Measurements from ENCODE around the gene SMURF2. TPM values are rescaled to one million over a fixed set of nuclear protein-coding genes. Genes with fewer than 3 reads are reported as not detected.
A peak's percentile ranks its signal among the peaks of the same experiment; 100 is the strongest.

SMURF2 gene
- polyA plus RNA-seq, 2 of the 4 experiments (the other 2 are of a cell fraction) = 16.7 to 26.3 TPM

GRCh38 chr17:64686705-64687104, 24.6 kb upstream of the SMURF2 start:
- 90% methylated on average over 2 of the region's 2 CpGs for WGBS (ENCODE audit: missing lambda C conversion rate)
- FAIRE-seq (no peak), ATAC-seq (no peak), DNase-seq (ENCODE audit: low read depth in 1 of 2, low spot score in 1 of 2) (no peak)
- H3K4me2 ChIP-seq = peak overlapping the region; percentile 10; the same call in 2 of the 3 replicates
- H3K9me3 ChIP-seq = no peaks in the 10 kb centered on the region
- ChIA-PET POLR2A (no interaction called here), CTCF (interaction anchor here (0.9 to 1.2 kb wide), 2 partner anchors 15 to 87 kb away, joined by 4 read pairs; no protein-coding TSS in a partner anchor)
- H3K27ac ChIP-seq = peak overlapping the region in 1 of 2 experiments; percentile 42; a peak in 2 of 6 replicates
- H3K4me1 ChIP-seq = peaks cover 49% of the 10 kb centered on the region
- H3K4me3 ChIP-seq = no peak overlapping the region
- no peak for TF ChIP-seq KDM1A (IDR thresholded peaks at IDR 0.05; ENCODE audit: low read depth)
- no peak for TF ChIP-seq CHD4 (IDR thresholded peaks at IDR 0.05; ENCODE audit: borderline replicate concordance)
- no peak for TF ChIP-seq GATA3 (IDR thresholded peaks at IDR 0.05; ENCODE audit: borderline replicate concordance)

- Histone ChIP-seq H3K4me1 (peaks cover 52% of the 10 kb centered on the region), H3K4me3 (no peak overlapping the region), H3K27ac (peak overlapping the region in 1 of 2 experiments; percentile 42; a peak in 2 of 6 replicates), H3K4me2 (no peak overlapping the region), H3K9me3 (no peaks in the 10 kb centered on the region)
- 96% methylated on average over 9 of the region's 9 CpGs for WGBS (ENCODE audit: missing lambda C conversion rate)
- FAIRE-seq = no peak
- TF ChIP-seq EP300 (IDR thresholded peaks at IDR 0.05) = no peak
- no peak for TF ChIP-seq NPAS2 (CRISPR knock-in tag; IDR thresholded peaks at IDR 0.05; ENCODE audit: borderline replicate concordance)
- TF ChIP-seq RNF2 (IDR thresholded peaks at IDR 0.05; ENCODE audit: borderline replicate concordance, low read depth) = no peak
- no peak for TF ChIP-seq SREBF2 (IDR thresholded peaks at IDR 0.05)
- no peak for TF ChIP-seq ESRRA (IDR thresholded peaks at IDR 0.05; ENCODE audit: borderline replicate concordance, low read length)
- TF ChIP-seq TFCP2L1 (CRISPR knock-in tag; IDR thresholded peaks at IDR 0.05) = no peak
- TF ChIP-seq, protein P1, sequence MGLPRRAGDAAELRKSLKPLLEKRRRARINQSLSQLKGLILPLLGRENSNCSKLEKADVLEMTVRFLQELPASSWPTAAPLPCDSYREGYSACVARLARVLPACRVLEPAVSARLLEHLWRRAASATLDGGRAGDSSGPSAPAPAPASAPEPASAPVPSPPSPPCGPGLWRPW (IDR thresholded peaks at IDR 0.05) = no peak
- no peak for TF ChIP-seq KDM5A (IDR thresholded peaks at IDR 0.05)
- TF ChIP-seq FOSL2 (IDR thresholded peaks at IDR 0.05) = no peak
- no peak for TF ChIP-seq FOSL2 (CRISPR knock-in tag; IDR thresholded peaks at IDR 0.05)
- no peak for TF ChIP-seq NFE2L2 (conservative IDR thresholded peaks at IDR 0.05; ENCODE audit: low read length)
- no peak for TF ChIP-seq JUNB (IDR thresholded peaks at IDR 0.05)
- no peak for TF ChIP-seq ATOH8 (CRISPR knock-in tag; IDR thresholded peaks at IDR 0.05; ENCODE audit: low read depth)
- TF ChIP-seq CBX8 (IDR thresholded peaks at IDR 0.05) = no peak
- no peak for TF ChIP-seq RAD21 (conservative IDR thresholded peaks at IDR 0.05 in 1 of 2, IDR thresholded peaks at IDR 0.05 in 1 of 2)
- TF ChIP-seq GATA3 (IDR thresholded peaks at IDR 0.05; ENCODE audit: borderline replicate concordance) = no peak
- no peak for TF ChIP-seq SMC3 (IDR thresholded peaks at IDR 0.05)
- TF ChIP-seq FOSB (CRISPR knock-in tag; IDR thresholded peaks at IDR 0.05) = no peak
- TF ChIP-seq FOXS1 (CRISPR knock-in tag; IDR thresholded peaks at IDR 0.05) = no peak
- no peak for TF ChIP-seq RCOR1 (IDR thresholded peaks at IDR 0.05; ENCODE audit: low read depth, low read length)
- CTCF ChIA-PET = interaction anchor here (0.6 to 1.5 kb wide), 4 partner anchors 16 to 54 kb away, joined by 4 to 7 read pairs (median 4); no protein-coding TSS in a partner anchor
- no peak for DNase-seq (ENCODE audit: low read depth in 1 of 2, low spot score in 1 of 2)
- POLR2A ChIA-PET = no interaction called here
- no peak for ATAC-seq
These were observed 23.6 kb upstream of the SMURF2 start for GRCh38 chr17:64685705-64686104.

DNA sequence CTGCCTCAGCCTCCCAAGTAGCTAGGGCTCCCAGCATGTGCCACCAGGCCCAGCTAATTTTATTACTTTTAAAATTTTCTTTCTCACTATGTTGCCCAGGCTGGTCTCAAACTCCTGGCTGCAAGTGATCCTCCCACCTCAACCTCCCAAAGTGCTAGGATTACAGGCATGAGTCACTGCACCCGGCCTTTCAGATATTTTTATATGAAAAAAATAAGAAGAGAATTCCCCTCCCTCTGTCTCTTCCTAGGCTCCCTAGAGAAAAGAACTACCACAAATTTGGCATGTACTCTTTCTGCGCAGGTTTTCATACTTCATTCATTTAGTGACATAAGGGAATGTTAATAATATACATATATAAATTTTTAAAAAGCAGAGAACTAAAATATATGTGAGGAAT, 21.7 kb upstream of the SMURF2 start:
- no peak for DNase-seq (ENCODE audit: low read depth in 1 of 2, low spot score in 1 of 2)
- Histone ChIP-seq H3K4me2 (peak overlapping the region; percentile 52; the same call in 2 of the 3 replicates), H3K9me3 (no peaks in the 10 kb centered on the region), H3K27ac (peak overlapping the region; percentile 63 to 84; a peak in 4 of 6 replicates), H3K4me3 (no peak overlapping the region), H3K4me1 (peaks cover 69% of the 10 kb centered on the region)
- FAIRE-seq = no peak
- ChIA-PET POLR2A (no interaction called here), CTCF (no interaction called here)
- no peak for TF ChIP-seq TFCP2L1 (CRISPR knock-in tag; IDR thresholded peaks at IDR 0.05)
- no peak for TF ChIP-seq MAFK (IDR thresholded peaks at IDR 0.05; ENCODE audit: partially characterized antibody)
- TF ChIP-seq SMC3 (IDR thresholded peaks at IDR 0.05) = no peak
- no peak for TF ChIP-seq CBX8 (IDR thresholded peaks at IDR 0.05)
- no peak for TF ChIP-seq FOSL2 (IDR thresholded peaks at IDR 0.05)
- TF ChIP-seq FOSL2 (CRISPR knock-in tag; IDR thresholded peaks at IDR 0.05) = peak; percentile 48; the same call in 1 of the 2 replicates
- no peak for TF ChIP-seq GATA3 (IDR thresholded peaks at IDR 0.05; ENCODE audit: borderline replicate concordance)
- ATAC-seq = no peak
- WGBS (ENCODE audit: missing lambda C conversion rate) = 42% methylated on average over 2 of the region's 2 CpGs
